Measurements from ENCODE around the gene DNM2.

The DNM2 gene

GRCh38 chr19:10766671-10767201 lies 48.9 kb downstream of the DNM2 start:
- Histone ChIP-seq H3K79me2 (ENCODE audit: insufficient read depth, low read depth) (no peaks in the 10 kb centered on the region), H3K4me1 (ENCODE audit: low read depth, poor library complexity, severe bottlenecking) (no peaks in the 10 kb centered on the region), H3K36me3 (ENCODE audit: insufficient read depth) (no peaks in the 10 kb centered on the region; the same call in 1 of the 2 replicates), H4K20me1 (ENCODE audit: insufficient read depth) (no peaks in the 10 kb centered on the region), H3K9ac (no peak overlapping the region), H2AFZ (ENCODE audit: low read depth) (no peak overlapping the region), H3K27ac (no peak overlapping the region), H3K4me3 (IDR thresholded peaks at IDR 0.05; ENCODE audit: insufficient read depth, low read depth, low read length) (no peak overlapping the region), H3K4me2 (no peak overlapping the region), H3K27me3 (ENCODE audit: insufficient read depth, low read depth) (no peaks in the 10 kb centered on the region)
- no peak for TF ChIP-seq CTCF (conservative IDR thresholded peaks at IDR 0.05; ENCODE audit: low read depth, low read length)

GRCh38 chr19:10767726-10768125 lies 49.8 kb downstream of the DNM2 start:
- Histone ChIP-seq H3K27me3 (ENCODE audit: insufficient read depth, low read depth) (no peaks in the 10 kb centered on the region), H3K9ac (no peak overlapping the region), H3K4me2 (no peak overlapping the region), H3K27ac (no peak overlapping the region), H2AFZ (ENCODE audit: low read depth) (no peak overlapping the region), H4K20me1 (ENCODE audit: insufficient read depth) (no peaks in the 10 kb centered on the region), H3K4me3 (IDR thresholded peaks at IDR 0.05; ENCODE audit: insufficient read depth, low read depth, low read length) (no peak overlapping the region), H3K36me3 (ENCODE audit: insufficient read depth) (no peaks in the 10 kb centered on the region), H3K79me2 (ENCODE audit: insufficient read depth, low read depth) (no peaks in the 10 kb centered on the region), H3K4me1 (ENCODE audit: low read depth, poor library complexity, severe bottlenecking) (no peaks in the 10 kb centered on the region)
- TF ChIP-seq CTCF (conservative IDR thresholded peaks at IDR 0.05; ENCODE audit: low read depth, low read length): no peak

- Histone ChIP-seq H3K36me3 (ENCODE audit: insufficient read depth) (no peaks in the 10 kb centered on the region), H2AFZ (ENCODE audit: low read depth) (no peak overlapping the region)
Observed at GRCh38 chr19:10768369-10768768, 50.5 kb downstream of the DNM2 start.

GRCh38 chr19:10768936-10769335 lies 51.1 kb downstream of the DNM2 start:
- no peak overlapping the region for H2AFZ ChIP-seq (ENCODE audit: low read depth)
- no peak overlapping the region for H3K27ac ChIP-seq
- H3K4me3 ChIP-seq (IDR thresholded peaks at IDR 0.05; ENCODE audit: insufficient read depth, low read depth, low read length): no peak overlapping the region
- no peaks in the 10 kb centered on the region for H4K20me1 ChIP-seq (ENCODE audit: insufficient read depth)
- H3K9ac ChIP-seq: no peak overlapping the region
- no peak for TF ChIP-seq CTCF (conservative IDR thresholded peaks at IDR 0.05; ENCODE audit: low read depth, low read length)
- H3K4me2 ChIP-seq: no peak overlapping the region
- H3K4me1 ChIP-seq (ENCODE audit: low read depth, poor library complexity, severe bottlenecking): peaks cover 8% of the 10 kb centered on the region
- no peaks in the 10 kb centered on the region for H3K27me3 ChIP-seq (ENCODE audit: insufficient read depth, low read depth)
- H3K36me3 ChIP-seq (ENCODE audit: insufficient read depth): no peaks in the 10 kb centered on the region; the same call in 1 of the 2 replicates
- H3K79me2 ChIP-seq (ENCODE audit: insufficient read depth, low read depth): no peaks in the 10 kb centered on the region

More at GRCh38 chr19:10768369-10768768, 50.5 kb downstream of the DNM2 start:
- Histone ChIP-seq H3K4me1 (ENCODE audit: low read depth, poor library complexity, severe bottlenecking) (peaks cover 2% of the 10 kb centered on the region), H3K9ac (no peak overlapping the region), H3K27me3 (ENCODE audit: insufficient read depth, low read depth) (no peaks in the 10 kb centered on the region), H3K4me2 (no peak overlapping the region), H3K4me3 (IDR thresholded peaks at IDR 0.05; ENCODE audit: insufficient read depth, low read depth, low read length) (no peak overlapping the region), H4K20me1 (ENCODE audit: insufficient read depth) (no peaks in the 10 kb centered on the region), H3K27ac (no peak overlapping the region), H3K79me2 (ENCODE audit: insufficient read depth, low read depth) (no peaks in the 10 kb centered on the region)
- no peak for TF ChIP-seq CTCF (conservative IDR thresholded peaks at IDR 0.05; ENCODE audit: low read depth, low read length)
